ENCODE measurements around the gene HRCT1.

The HRCT1 gene

DNA sequence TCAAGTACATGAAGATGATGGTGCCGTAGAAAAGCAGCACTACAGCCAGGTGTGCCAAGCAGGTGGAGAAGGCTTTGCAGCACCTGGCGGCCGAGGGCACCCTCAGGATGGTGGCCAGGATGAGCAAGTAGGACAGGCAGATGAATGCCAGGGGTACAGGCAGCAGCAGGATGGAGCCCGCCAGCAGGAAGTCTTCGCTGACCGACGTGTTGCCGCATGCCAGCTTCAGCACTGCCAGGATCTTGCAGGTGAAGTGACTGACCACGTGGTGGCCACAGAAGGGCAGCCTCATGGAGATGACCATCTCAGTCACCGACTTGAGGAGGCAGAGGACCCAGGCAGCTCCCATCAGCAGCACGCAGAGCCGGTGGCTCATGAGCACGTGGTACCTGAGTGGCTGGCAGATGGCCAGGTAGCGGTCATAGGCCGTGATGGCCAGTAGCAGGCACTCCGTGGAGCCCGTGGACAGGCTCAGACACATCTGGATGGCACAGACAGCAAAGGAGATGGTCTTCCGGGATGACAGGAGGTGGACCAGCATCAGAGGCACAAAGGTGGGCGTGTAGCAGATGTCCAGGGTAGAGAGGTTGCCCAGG, 36.3 kb upstream of the HRCT1 start:
- Histone ChIP-seq H3K4me3 (ENCODE audit: insufficient read depth, low read length, poor library complexity, severe bottlenecking) (no peak overlapping the region), H3K9me2 (replicated peaks; ENCODE audit: insufficient read depth, low read length) (no peaks in the 10 kb centered on the region)

DNA sequence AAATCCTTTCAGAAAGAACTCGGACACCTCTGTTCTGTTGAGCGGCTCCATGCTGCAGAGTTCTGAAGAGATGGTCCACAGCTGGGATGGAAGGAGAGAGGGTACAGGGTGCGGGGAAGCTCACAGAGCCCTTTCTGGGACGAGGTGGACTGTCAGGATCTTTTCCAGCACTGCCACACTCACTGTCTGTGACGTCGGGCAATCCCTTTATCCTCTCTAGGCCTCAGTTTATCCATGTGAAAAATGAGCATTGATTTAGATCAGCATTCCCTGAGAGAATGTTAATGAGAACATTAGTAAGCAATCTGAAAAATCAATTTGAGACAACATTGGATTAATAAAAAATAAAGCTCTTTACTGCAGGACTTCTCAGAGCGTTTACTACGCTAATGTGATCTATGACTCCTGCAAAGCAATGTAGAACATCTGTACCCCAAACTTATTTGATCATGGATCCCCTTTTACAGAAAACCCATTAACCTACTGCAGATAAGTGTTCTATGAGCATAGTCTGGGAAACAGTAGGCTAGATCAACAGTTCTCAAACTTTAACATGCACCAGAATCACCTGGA, 35.6 kb upstream of the HRCT1 start, which contains the start of gene OR13J1:
Gene OR13J1 (minus strand): TSS at position 51 of the 573 bp plus-strand sequence. CDS start 0 bp downstream, at position 51.
- H3F3A ChIP-seq (ENCODE audit: insufficient read depth): no peaks in the 10 kb centered on the region
- no peaks in the 10 kb centered on the region for H4K20me1 ChIP-seq (ENCODE audit: low read depth, low read length)
- H3K27ac ChIP-seq (ENCODE audit: low read depth, low read length): no peak within 1 kb of the TSS
- no peak within 1 kb of the TSS for H3K4me2 ChIP-seq (ENCODE audit: low read depth, low read length, poor library complexity, severe bottlenecking)
- no peaks in the 10 kb centered on the region for H3K79me2 ChIP-seq (ENCODE audit: insufficient read depth, low read length)
- no peaks in the 10 kb centered on the region for H3K9me3 ChIP-seq (ENCODE audit: insufficient read depth, low read length)
- H3K36me3 ChIP-seq (ENCODE audit: low read length): no peaks in the 10 kb centered on the region
- H3K4me3 ChIP-seq (ENCODE audit: insufficient read depth, low read length, poor library complexity, severe bottlenecking): no peak within 1 kb of the TSS
- TF ChIP-seq, protein P1, sequence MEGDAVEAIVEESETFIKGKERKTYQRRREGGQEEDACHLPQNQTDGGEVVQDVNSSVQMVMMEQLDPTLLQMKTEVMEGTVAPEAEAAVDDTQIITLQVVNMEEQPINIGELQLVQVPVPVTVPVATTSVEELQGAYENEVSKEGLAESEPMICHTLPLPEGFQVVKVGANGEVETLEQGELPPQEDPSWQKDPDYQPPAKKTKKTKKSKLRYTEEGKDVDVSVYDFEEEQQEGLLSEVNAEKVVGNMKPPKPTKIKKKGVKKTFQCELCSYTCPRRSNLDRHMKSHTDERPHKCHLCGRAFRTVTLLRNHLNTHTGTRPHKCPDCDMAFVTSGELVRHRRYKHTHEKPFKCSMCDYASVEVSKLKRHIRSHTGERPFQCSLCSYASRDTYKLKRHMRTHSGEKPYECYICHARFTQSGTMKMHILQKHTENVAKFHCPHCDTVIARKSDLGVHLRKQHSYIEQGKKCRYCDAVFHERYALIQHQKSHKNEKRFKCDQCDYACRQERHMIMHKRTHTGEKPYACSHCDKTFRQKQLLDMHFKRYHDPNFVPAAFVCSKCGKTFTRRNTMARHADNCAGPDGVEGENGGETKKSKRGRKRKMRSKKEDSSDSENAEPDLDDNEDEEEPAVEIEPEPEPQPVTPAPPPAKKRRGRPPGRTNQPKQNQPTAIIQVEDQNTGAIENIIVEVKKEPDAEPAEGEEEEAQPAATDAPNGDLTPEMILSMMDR (IDR thresholded peaks at IDR 0.05; ENCODE audit: insufficient read depth, low read length, poor library complexity, severe bottlenecking): no peak
- TF ChIP-seq EZH2phosphoT487 (conservative IDR thresholded peaks at IDR 0.05; ENCODE audit: low read length): no peak
- no peaks in the 10 kb centered on the region for H3K27me3 ChIP-seq (ENCODE audit: low read length)
- no peak within 1 kb of the TSS for H3K9ac ChIP-seq (ENCODE audit: low read length)
- H3K9me2 ChIP-seq (replicated peaks; ENCODE audit: insufficient read depth, low read length): no peaks in the 10 kb centered on the region
- no peak within 1 kb of the TSS for H2AFZ ChIP-seq (ENCODE audit: low read depth, low read length, severe bottlenecking)

More for the DNA sequence above, 36.3 kb upstream of the HRCT1 start:
- Histone ChIP-seq H2AFZ (ENCODE audit: low read depth, low read length, severe bottlenecking) (no peak overlapping the region), H3K27ac (ENCODE audit: low read depth, low read length) (no peak overlapping the region), H3K27me3 (ENCODE audit: low read length) (no peaks in the 10 kb centered on the region), H3K36me3 (ENCODE audit: low read length) (no peaks in the 10 kb centered on the region), H3K4me2 (ENCODE audit: low read depth, low read length, poor library complexity, severe bottlenecking) (no peak overlapping the region), H3K9me3 (ENCODE audit: insufficient read depth, low read length) (no peaks in the 10 kb centered on the region), H3K9ac (ENCODE audit: low read length) (no peak overlapping the region), H4K20me1 (ENCODE audit: low read depth, low read length) (no peaks in the 10 kb centered on the region), H3F3A (ENCODE audit: insufficient read depth) (no peaks in the 10 kb centered on the region), H3K79me2 (ENCODE audit: insufficient read depth, low read length) (no peaks in the 10 kb centered on the region)
- TF ChIP-seq, protein P1 (IDR thresholded peaks at IDR 0.05; ENCODE audit: insufficient read depth, low read length, poor library complexity, severe bottlenecking): no peak
- no peak for TF ChIP-seq EZH2phosphoT487 (conservative IDR thresholded peaks at IDR 0.05; ENCODE audit: low read length)

DNA sequence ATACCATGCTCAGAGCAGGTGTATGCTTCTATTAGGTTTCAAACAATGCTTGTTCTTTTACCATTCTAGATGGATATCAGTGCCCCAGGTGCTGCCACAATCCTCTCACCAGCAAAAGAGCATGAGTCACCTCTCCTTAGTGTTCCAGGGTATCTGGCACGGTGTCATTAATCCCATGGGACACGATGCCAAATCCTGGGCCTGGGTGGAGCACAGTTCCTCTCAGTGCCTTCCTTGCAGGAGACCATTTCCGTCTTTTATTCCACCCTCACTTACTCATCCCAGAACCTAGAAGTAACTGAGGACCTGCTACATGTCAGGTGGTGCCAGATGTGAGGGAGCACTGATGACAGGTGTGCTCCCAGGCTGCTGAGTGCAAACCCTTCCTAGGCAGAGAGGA, 34.5 kb upstream of the HRCT1 start:
- TF ChIP-seq, protein P1 (IDR thresholded peaks at IDR 0.05; ENCODE audit: insufficient read depth, low read length, poor library complexity, severe bottlenecking): no peak
- no peak for TF ChIP-seq EZH2phosphoT487 (conservative IDR thresholded peaks at IDR 0.05; ENCODE audit: low read length)
- Histone ChIP-seq H3K9me2 (replicated peaks; ENCODE audit: insufficient read depth, low read length) (no peaks in the 10 kb centered on the region), H2AFZ (ENCODE audit: low read depth, low read length, severe bottlenecking) (no peak overlapping the region), H3F3A (ENCODE audit: insufficient read depth) (no peaks in the 10 kb centered on the region), H3K9ac (ENCODE audit: low read length) (no peak overlapping the region), H3K9me3 (ENCODE audit: insufficient read depth, low read length) (peaks cover 5% of the 10 kb centered on the region), H3K4me3 (ENCODE audit: insufficient read depth, low read length, poor library complexity, severe bottlenecking) (no peak overlapping the region), H3K79me2 (ENCODE audit: insufficient read depth, low read length) (no peaks in the 10 kb centered on the region), H3K36me3 (ENCODE audit: low read length) (no peaks in the 10 kb centered on the region), H3K4me2 (ENCODE audit: low read depth, low read length, poor library complexity, severe bottlenecking) (no peak overlapping the region), H3K27ac (ENCODE audit: low read depth, low read length) (no peak overlapping the region), H4K20me1 (ENCODE audit: low read depth, low read length) (no peaks in the 10 kb centered on the region), H3K27me3 (ENCODE audit: low read length) (no peaks in the 10 kb centered on the region; the same call in 1 of the 2 replicates)
